GM19452 (cell line): ENCODE results near the gene ITGB6.
"Not testable (repeated sequence)": the region's sequence is repeated elsewhere in the genome, so short reads cannot be mapped to it uniquely, and the experiment has no call there.

Experiments
- ATAC-seq: cut with Tn5 transposase; IDR thresholded peaks from one replicate; pipeline ENCODE4 v1.9.1; 2021; ENCODE audit not compliant: unreplicated experiment

ITGB6 gene

DNA sequence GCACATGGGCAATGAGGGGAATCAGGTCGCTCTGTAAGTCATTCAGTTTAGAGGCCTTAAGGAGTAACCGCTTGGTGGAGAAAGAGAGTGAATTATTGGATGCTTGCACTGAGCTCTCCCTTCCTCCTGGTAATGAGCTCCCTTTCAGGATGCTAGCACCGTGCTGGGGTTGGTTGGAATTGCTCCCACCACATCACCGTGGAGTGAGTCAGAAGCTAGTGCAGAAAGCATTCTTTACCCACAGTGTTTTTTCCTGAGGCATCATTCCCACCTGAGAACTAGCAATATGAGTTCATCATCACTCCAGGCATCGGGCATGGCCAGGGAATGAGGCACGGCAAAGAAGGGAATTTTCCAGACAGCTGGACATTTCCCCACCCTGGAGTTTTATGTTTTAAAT is 57.6 kb downstream of the ITGB6 start:
- ATAC-seq = no peak

DNA sequence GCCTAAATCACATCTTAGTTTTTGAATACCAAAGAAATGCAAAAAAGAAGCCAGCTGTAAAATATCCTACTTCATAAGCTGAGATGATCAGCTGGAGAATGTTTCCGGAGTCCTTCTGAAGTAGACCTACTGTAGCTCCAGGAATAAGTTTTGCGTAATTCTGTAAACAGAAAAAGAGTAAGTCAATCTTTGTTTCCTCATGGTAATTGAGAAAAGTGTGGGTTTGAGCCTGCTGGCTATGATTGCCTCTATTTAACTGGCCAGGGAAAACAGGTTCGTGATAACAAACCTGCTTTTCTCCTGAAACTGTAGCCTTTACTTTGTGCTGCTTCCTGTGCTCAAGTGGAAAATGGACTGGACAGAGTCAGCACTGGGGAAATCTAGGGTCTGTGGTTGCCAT is 58.2 kb downstream of the ITGB6 start:
- no peak for ATAC-seq

DNA sequence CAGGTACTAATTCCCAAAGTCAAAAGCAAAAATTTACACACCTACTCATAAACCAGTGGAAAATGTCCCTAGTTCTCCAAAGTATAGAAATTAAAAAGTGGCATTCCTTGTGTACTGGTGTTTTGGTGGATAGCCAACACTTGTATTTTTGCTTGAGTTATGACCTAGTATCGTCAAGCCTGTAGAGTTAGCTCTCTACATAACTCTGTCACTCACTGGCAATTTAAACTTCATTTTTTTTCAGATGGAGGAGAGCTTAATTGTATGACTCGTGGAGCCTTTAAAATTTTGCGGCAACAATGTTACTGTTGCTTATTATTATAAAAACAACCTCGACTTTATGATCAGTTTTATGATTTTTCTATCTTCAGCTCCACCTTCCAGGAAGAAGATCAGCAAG is 58.7 kb downstream of the ITGB6 start:
- no peak for ATAC-seq

DNA sequence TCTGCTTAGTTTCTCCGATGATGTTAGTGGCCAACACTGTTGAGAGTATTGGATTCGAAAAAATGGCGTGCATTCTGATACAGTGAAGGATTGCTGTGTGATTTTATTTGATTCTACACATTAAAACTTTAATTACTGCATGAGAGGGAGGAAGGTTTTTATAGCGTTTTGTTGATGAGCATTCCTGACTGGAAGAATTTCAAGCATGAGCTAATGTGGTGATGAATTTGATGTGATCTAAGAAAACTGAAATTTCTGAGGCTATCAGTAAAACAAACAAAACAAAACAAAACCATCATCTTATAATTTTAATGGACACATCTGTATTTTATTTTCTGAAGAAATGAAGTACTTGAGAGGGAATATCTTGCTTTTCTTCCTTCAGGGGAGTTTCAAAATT is 59.6 kb downstream of the ITGB6 start:
- no peak for ATAC-seq

DNA sequence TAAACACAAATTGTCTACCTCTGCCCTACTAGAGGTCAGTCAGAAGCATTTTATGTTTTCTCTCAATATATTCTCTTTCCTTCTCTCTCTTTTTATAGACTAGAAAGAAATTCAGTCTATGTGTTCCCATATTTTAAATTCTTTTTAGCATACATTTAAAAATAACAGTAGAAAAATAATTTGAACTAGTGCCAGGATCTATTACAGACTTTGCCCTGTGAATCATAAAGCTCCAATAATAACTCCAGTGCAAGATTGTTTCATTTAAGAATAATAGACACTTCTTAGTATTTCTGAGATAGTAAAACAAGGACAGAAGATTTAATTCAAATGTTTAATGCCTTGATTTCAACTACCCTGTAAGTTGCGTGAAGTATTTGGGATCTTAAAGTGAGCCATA is 60.1 kb downstream of the ITGB6 start:
- ATAC-seq = no peak

DNA sequence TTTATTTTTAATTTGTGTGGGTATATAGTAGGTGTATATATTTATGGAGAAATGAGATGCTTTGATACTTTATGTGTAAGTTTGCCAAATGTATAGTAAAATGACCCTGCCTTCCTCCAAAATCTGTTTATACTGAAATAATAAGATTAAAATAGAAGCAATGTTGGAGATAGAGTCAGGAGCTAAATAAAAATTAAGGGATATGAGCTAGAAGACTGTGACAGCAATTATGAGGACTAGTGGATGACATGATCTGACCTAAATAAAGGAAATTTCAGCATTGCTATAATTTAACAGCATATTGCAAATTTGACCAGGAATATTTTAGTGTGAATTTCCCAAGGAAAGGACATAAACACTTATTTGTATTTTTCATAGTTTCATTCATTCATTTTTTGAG is 60.7 kb downstream of the ITGB6 start:
- ATAC-seq = no peak

DNA sequence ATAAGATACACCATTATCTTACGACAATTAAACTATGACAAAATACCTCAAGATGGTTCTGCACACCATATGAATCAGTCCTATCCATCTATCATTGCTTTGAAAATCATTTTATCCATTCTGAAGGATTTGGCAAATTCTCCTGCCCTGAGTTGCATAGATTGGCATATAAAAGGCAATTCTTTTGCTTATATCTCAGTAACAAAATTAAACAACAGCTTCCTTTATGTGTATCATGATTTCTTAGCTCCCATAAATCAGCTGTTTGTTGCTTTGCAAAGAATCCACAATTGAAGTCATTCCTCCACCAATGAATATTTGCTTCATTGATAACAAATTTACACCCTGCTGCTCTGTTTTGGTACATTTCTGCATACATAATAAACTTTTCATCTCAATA is 61.7 kb downstream of the ITGB6 start:
- ATAC-seq = no peak

DNA sequence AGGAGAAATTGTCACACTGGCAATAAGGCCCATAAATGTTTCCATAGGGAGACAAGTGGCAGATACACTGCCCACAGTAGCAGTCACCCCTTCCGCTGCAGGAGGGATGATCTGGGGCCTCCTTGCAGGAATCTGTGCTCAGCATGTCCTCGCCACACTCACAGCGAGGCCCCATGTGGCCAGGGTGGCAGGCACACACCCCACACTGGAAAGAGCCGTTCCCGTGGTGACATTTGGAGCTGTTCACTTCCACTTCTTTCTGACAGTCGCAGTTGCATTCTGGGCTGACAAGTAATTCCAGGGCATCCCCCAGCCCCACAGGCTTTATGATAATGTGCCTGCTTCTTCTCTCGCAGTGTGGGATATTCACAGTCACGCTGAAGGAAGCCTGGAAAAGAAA is 62.6 kb downstream of the ITGB6 start:
- ATAC-seq = no peak

DNA sequence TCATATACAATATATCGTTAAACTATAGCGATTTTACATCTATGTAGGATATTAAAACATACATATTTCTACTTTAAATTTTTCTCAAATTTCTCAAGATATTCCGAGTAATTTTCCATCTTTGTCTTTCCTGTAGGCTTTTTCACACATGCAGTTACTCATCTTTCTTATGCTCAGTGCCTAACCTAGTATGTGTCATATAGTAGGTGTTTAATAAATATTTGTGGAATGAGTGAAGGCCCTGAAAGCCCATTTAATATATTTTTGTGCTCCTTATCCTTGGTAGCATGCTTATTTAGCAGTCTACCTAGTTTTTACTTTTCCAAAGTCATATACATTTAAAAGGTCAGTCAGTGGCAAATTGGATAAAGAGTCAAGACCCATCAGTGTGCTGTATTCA is 67.3 kb downstream of the ITGB6 start:
- ATAC-seq = no peak

DNA sequence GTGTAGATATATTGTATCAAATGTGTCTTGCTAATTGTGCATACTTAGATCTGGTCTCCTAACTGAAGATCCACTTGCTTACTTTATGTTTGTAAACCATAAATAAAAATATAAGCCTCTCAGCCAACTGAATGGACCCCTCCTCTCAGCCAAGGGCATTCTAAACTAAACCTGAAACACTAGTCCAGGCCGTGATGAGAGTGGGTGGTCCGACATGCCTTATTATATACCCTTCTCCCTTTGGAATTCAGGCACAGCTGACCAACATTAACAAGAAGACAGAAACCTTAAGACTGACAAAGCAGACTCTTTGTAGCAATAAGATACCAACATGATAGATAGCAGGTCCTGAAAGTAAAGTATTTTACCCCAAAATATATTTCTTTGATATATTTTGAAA is 73.3 kb downstream of the ITGB6 start:
- no peak for ATAC-seq

DNA sequence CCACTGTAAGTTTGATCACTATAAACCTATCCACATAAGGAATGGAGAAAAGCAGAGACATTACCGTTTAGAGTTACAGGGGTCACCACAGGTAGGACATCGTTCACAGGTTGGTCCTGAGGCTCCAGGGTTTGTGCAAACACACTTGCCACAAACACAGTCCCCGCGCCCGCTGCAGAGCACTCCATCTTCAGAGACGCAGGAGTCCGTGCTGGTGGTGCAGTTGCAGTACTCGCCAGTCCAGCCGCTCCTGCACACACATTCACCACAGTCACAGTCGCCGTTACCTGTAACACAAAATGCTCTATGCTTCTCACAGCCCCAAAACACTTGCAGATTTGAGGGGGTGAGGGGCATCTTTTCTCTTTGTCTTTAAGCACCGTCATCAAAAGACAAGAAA is 73.8 kb downstream of the ITGB6 start:
- ATAC-seq = no peak

DNA sequence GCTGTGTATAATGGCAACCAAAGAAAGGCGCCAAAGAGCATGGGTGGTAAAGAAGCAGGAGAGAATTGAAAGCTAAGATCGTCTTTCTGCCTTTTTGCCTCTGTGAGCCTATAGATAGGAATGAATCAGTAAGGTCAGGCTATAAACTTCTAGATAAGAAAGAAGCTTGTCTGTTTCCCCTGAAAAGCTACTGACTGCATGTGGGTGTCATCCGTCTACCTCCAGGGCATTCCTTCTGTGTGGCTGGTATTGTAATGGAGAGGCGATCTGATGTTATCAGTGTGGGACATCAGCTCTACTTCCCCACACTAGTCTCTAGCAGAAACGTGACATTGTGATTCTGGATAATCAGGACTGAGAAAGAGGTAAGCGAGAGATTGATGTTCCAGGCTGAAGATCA is 74.2 kb downstream of the ITGB6 start:
- no peak for ATAC-seq

DNA sequence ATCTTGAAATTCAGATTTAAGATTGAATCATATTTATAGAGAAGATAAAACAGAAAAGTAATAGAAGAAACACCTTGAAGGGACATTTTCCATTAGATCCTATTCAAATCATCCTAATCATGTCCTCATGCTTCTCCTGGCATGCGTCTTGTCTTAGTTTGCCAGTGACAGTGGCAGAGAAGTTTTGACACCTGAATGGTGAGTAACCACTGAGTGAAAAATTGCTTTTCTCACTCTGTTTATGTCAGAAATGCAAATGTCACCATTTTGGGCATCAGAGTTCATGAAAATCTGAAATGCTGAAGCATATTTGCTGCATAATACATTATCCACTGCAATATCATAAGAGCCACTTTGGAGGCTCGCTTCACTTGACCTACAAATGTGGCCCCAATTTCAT is 74.7 kb downstream of the ITGB6 start:
- no peak for ATAC-seq

DNA sequence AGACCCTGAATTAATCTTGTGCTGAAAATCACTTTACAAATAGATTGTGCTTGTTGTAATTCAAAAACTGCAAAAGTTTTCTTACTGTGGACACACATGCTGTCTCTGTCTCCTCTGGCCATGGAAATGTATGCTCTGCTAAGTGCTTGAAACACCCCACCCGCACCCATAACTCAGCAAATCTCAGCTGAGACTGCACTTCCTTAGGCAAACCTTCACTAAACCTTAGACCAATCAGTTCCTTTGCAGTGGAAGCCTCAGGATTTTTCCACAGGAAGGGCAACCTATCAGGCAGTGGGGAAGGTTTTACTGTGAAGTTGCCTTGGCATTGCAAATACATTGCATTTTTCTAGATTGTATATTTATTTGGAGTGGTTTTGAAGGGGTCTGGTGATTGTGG is 75.5 kb downstream of the ITGB6 start:
- ATAC-seq = no peak

DNA sequence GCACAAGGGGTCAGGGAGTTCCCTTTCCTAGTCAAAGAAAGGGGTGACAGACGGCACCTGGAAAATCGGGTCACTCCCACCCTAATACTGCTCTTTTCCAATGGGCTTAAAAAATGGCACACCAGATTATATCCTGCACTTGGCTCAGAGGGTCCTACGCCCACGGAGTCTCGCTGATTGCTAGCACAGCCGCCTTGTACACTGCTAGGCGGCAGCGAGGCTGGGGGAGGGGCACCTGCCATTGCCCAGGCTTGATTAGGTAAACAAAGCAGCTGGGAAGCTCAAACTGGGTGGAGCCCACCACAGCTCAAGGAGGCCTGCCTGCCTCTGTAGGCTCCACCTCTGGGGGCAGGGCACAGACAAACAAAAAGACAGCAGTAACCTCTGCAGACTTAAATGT is 85.4 kb downstream of the ITGB6 start:
- ATAC-seq = not testable (repeated sequence)

DNA sequence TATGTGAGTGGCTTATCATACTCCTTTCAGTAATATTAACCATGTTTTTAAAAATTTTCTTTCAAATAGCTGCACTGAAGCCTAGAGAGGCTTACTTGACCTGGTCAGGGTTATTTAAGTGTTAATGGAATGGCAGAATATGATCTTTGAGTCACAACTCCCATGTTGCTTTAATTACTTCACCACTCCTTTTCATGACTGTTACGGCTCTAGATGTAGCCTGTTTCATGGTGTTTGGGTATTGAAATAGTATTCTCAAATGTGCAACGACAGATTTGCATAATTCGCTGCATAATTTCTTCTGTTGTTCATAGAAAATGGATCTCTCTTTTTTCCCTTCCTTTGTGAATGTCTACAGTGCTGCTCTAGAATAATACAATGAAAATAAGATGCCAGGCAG is 86.1 kb downstream of the ITGB6 start:
- ATAC-seq = no peak

DNA sequence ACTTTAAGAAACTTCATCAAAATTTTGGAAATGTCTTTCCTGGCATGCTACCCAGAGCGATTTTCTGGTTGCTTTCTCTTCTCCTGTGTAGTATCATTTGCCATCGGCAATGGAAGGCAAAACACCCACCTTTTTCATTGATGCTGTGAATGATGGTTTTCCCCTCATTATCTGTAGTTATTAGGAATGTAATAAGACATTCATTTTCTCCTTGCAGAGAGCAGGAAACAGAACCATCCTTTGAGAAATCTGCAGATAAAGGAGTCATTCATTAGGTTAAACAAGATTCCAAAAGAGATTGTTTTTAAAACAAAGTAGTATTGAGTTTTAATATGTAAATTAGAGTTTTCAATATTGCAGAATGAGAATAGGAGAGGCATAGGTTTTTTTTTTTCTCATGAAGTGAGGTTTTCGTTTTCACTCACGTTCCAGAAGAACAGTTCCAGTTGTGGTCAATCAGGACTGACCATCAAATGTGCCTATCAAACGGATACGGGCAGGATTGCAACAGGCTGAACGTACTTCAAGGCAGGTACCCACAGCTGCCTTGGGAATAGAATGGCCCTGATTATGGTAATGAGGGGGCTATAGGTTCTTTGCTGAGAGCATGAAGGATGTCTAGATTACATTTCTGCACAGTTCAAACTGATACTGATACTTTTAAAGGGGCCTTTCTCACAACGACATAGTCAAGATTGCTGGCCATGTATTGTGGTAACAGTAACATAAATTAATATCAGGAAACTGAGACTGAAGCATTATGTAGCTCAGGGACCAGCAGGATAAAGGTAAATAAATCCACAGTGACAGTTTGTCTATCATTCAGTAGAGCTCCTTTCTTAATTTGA is 87.9 kb downstream of the ITGB6 start:
- peak; percentile 57 for ATAC-seq

DNA sequence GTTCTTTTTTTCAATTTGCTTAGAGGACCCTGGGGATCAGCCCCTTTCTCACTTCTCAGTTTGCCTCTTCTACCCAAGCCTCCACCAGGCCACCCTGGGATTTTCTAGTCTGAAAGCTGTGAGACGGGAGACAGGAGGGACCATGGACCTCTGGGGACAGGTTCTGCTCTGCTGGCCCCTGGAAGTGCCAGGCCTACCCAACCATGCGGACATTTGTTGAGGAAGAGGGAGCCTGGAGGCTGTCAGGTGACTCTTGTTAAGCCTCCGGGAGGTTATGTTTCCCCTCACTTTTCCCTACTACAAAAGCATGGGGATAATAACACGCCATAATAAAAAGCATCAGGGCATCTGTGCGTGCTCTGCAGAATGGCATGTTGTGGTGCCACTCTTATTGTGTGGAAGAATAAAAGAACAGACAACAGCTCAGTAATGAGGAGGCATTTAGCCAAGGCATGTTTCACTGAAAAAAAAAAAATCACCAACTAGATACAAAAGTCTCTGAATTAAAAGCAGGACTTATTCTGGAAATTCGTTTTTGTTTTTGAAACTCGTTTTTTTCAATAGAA is 89.3 kb downstream of the ITGB6 start:
- ATAC-seq = no peak

DNA sequence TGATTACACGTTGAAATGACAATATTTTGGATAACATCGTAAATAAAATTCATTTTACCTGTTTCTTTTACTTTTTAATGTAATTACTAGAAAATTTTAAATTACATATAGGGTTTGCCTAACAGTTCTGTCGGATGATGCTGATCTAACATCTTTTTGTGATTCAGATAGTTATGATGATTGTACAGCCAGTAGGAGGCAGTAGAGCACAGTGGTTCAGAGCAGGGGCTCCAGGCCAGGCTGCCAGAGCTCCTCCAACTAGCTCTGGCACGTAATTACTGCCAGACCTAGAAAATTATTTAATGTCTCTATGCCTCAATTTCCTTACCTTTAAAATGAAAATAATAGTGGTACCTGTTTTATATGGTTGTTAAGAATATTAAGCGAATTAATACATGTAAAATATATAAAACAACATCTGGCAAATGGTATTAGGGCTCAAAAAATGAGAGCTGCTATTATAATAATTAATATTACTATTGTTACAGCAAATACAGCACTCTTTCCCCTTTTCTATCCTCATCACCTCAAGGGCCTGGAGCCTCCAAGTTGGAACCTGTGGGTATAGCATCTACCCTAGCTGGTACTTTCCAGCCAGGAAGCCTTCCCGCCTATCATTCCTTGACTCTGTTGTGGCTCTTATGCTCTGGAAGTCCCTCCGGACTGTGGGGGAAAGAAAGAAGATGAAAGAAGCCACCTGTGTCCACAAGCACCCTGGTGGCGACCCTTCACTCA is 90.0 kb downstream of the ITGB6 start:
- peak; percentile 77 for ATAC-seq

DNA sequence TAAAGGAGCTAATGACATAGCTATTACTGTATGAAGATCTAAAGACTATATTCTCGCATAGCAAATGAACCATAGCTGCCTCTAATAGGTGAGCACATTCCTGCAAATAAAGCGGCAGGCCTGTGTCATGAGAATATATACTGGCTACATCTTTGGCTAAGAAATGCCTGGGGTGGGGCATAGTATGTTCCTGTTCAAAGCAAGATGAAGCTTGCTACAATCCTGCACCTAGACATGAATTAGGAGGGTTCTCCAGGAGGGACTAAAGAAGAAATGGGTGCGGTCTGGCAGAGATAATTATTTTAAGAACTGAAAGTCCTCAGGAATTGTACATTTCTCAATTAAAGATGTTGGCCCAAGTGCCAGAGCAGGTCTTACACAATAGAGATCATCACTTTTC is 90.8 kb downstream of the ITGB6 start:
- no peak for ATAC-seq

DNA sequence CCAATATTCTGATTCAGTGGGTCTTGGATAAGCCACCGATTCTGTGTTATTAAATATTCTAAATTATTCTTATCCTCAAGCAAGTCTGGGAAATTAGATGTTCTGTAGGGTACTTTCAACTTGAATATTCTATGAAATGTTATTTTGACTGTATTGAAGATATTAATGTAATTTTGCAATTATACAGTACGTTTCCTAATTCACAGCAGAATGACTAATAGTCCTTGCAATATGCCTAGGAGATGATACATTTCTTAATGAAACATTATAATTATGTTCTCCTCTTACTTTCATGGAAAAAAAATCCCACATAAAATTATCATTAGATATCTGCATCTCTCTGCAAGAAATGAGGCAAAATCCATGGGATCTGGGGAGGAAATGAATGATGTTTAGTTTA is 91.4 kb downstream of the ITGB6 start:
- no peak for ATAC-seq

DNA sequence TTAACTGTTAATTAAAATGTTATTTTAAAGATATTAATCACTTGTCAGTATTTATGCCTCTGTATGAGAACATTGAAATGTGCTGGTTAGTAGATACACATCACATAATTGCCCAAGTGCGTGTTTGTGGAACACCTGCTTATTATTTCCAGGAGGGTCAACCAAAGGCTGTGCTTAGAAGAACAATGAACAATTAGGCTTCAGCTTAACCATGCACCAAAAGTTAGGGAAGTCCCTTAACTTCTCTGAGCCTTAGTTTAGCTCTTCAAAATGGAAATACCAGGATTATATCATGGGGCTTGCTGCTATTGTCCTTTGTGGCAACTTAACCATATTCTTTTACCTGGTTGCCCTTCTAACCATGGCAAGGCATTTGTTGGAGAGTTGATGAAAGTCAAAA is 94.7 kb downstream of the ITGB6 start:
- ATAC-seq = no peak
